NT2/D1 (cell line): Measurements from ENCODE around the gene CD7.
"Not testable (repeated sequence)": the region's sequence is repeated elsewhere in the genome, so short reads cannot be mapped to it uniquely, and the experiment has no call there.

Experiments used
- DNase-seq: peaks from one replicate; pipeline ENCODE4 v3.0.0-alpha.2; 2011; ENCODE audit warnings: low read depth, low spot score
- H3K27me3 ChIP-seq: 2 replicates; pipeline ENCODE4 v1.6.0; 2011; ENCODE audit warnings: mild to moderate bottlenecking; ENCODE audit not compliant: insufficient read length, insufficient read depth
- H3K36me3 ChIP-seq: 2 replicates; pipeline ENCODE4 v1.6.1; 2011; ENCODE audit warnings: mild to moderate bottlenecking, low read length, mixed read lengths; ENCODE audit not compliant: insufficient read depth, insufficient read length
- H3K4me1 ChIP-seq: 2 replicates; pipeline ENCODE4 v1.5.1; 2011; ENCODE audit not compliant: insufficient read depth, insufficient read length
- H3K4me3 ChIP-seq: 2 replicates; pipeline ENCODE4 v1.5.1; 2011; ENCODE audit warnings: low read depth; ENCODE audit not compliant: insufficient read length
- H3K9ac ChIP-seq: 2 replicates; pipeline ENCODE4 v1.6.0; 2011; ENCODE audit warnings: low read depth; ENCODE audit not compliant: insufficient read length
- H3K9me3 ChIP-seq: 2 replicates; pipeline ENCODE4 v1.5.1; 2011; ENCODE audit warnings: mild to moderate bottlenecking, low read length; ENCODE audit not compliant: insufficient read depth
- SUZ12 ChIP-seq: IDR thresholded peaks from 2 replicates; pipeline ENCODE4 v1.6.1; 2011; ENCODE audit not compliant: insufficient read length, insufficient read depth; ENCODE audit errors: extremely low read depth
- YY1 ChIP-seq: IDR thresholded peaks from 2 replicates; pipeline ENCODE4 v1.6.1; 2011; ENCODE audit not compliant: insufficient read length, insufficient read depth
- ZNF274 ChIP-seq: IDR thresholded peaks from 2 replicates; pipeline ENCODE4 v1.6.1; 2011; ENCODE audit warnings: mild to moderate bottlenecking, low read depth, low read length

The CD7 gene

DNA sequence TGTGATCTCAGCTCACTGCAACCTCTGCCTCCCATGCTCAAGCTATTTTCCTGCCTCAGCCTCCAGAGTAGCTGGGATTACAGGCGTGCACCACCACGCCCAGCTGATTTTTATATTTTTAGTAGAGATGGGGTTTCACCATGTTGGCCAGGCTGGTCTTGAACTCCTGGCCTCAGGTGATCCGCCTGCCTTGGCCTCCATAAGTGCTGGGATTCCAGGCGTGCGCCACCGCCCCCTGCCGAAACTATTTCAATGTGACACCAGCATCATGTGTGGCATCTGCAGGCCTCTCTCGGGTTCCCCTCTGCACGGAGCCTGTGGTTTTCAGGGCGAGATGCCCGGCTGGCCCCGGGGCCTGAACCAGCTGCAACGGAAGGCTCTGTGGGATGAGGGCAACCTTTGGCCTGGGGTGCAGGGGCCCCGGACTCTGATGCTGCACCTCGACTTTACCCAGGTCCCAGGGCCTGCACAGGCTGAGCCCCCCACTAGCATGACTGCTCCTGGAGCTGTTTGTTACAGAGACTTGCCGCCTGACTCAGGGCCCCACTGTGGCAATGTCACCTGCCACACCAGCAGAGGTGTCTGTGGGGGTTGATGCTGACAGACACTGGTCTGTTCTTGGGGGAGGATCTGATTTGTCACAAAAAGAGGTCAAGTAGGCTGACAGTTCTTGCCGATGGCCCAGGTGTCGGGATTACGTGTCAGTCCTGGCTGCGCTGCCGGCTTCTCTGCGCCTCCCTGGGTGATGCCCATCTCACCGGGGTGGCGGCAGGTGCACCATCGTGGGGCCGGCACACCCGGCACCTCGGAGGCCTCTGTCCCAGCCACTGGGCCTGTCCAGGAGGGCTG, 33.0 kb upstream of the CD7 start:
- Histone ChIP-seq H3K27me3 (peaks cover 3% of the 10 kb centered on the region), H3K4me3 (no peak overlapping the region), H3K9ac (peak overlapping the region; percentile 10), H3K9me3 (no peaks in the 10 kb centered on the region), H3K4me1 (peaks cover 18% of the 10 kb centered on the region), H3K36me3 (no peaks in the 10 kb centered on the region)
- no peak for TF ChIP-seq YY1
- DNase-seq: no peak

DNA sequence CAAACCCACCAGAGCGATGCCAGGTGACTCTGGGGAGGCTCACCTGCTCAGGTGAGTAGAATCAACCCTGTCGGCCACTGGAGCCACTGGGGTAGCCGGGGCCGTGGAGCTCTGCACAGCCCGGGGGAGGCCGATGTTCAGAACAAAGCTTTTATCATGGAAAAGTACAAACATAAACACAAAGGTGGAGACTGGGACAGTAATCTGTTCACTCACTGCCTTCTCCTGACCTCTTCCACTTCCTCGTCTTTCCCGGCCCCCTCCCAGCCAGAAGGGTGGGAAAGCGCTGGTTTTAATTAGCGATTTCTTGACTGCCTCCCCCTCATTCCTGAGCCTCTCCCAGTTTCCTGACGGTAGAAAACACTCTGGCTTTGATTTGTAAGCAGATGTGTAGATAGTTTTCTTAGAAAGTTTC, 31.9 kb upstream of the CD7 start:
- no peaks in the 10 kb centered on the region for H3K36me3 ChIP-seq
- TF ChIP-seq YY1 (no peak), SUZ12 (no peak)
- H3K27me3 ChIP-seq: no peaks in the 10 kb centered on the region
- no peak overlapping the region for H3K4me3 ChIP-seq
- H3K9ac ChIP-seq: no peak overlapping the region
- peaks cover 22% of the 10 kb centered on the region for H3K4me1 ChIP-seq
- no peak for DNase-seq
- H3K9me3 ChIP-seq: no peaks in the 10 kb centered on the region

DNA sequence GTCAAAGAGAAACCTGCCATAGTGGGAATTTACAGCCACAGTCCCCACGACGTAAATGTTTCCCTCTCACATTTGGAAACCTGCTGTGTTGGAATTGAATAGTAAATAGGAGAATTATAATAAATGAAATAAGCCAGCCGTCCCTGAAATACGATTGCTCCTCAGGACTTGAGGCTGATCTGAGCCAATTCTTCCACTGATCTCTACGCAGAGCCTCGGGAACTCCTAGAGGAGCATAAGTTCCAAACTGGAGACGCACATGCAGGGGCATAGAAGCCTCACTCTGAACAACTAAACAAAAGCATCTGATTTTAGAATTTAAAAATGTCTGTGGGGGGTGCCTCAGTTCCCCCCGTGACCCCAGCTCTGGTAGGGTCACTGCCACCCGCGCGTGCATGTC, 31.5 kb upstream of the CD7 start:
- Histone ChIP-seq H3K36me3 (no peaks in the 10 kb centered on the region), H3K9ac (no peak overlapping the region), H3K4me1 (peaks cover 23% of the 10 kb centered on the region), H3K27me3 (no peaks in the 10 kb centered on the region), H3K9me3 (no peaks in the 10 kb centered on the region), H3K4me3 (no peak overlapping the region)
- TF ChIP-seq SUZ12 (no peak), ZNF274 (no peak), YY1 (no peak)
- DNase-seq: no peak

DNA sequence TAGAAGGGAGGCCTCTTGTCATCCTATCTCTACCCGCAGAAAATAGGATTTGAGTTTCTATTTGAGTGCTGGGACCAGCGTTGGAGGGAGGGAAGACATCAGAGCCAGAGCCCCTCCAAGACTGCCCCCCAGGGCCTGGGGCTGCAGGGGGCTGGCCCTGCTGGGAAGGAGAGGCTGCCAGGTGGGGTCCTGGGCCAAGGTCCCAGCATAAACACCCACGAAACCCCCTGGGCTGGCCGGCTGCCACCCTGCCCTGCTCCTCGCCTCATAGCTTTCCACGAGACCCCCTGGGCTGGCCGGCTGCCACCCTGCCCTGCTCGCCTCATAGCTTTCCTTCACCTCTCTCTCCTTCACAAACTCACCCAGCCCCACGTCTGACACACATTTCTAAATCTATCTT, 31.0 kb upstream of the CD7 start:
- TF ChIP-seq ZNF274: no peak
- no peak for TF ChIP-seq SUZ12
- TF ChIP-seq YY1: no peak
- Histone ChIP-seq H3K4me1 (peaks cover 23% of the 10 kb centered on the region), H3K9me3 (no peaks in the 10 kb centered on the region), H3K36me3 (no peaks in the 10 kb centered on the region), H3K27me3 (no peaks in the 10 kb centered on the region), H3K9ac (no peak overlapping the region), H3K4me3 (no peak overlapping the region)
- no peak for DNase-seq

DNA sequence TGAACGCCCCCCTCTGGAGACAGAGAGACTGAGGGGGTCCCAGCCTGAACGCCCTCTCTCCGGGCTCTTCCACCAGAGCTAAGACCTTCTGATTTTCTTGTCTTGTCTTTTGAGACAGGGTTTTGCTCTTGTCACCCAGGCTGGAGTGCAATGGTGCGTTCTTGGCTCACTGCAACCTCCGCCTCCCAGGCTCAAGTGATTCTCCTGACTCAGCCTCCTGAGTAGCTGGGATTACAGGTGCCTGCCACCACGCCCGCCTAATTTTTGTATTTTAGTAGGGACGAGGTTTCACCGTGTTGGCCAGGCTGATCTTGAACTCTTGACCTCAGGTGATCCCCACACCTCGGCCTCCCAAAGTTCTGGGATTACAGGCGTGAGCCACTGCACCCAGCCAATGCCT, 30.6 kb upstream of the CD7 start:
- H3K9me3 ChIP-seq, DNase-seq, H3K4me3 ChIP-seq, H3K36me3 ChIP-seq, H3K9ac ChIP-seq, H3K27me3 ChIP-seq: not testable (repeated sequence)
- H3K4me1 ChIP-seq: peaks cover 23% of the 10 kb centered on the region

DNA sequence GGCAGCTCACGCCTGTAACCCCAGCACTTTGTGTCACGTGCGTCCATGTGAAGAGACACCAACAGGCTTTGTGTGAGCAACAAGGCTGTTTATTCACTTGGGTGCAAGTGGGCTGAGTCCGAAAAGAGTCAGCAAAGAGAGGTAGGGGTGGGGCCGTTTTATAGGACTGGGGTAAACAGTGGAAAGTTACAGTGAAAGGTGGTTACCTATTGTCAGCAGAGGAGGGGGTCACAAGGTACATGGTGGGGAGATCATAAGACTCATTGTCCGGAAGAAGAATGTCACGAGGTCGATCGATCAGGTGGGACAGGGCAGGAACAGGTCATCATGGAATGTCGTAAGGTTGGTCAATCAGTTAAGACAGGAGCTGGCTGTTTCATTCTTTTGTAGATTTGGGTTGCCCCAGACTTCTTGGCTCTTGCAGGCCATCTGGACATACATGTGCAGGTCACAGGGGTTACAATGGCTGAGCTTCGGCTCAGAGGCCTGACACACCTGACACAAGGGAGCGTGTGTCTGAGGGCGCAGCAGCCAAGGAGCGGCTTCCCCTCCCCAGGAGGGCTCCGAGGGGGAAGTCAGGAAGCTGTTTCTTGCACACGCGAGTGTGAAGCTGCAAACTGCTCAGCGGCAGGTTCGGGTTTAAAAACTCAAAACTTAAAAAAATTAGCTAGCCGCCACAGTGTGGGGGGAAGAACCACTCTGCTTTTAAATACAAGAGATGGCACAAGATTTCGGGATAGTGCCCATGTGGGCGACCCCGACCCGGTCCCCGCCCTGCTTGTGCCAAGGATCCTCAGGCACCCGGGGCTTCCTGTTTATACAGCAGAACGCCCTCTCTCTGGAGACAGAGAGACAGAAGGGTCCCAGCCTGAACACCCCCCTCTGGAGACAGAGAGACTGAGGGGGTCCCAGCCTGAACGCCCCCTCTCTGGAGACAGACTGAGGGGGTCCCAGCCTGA, 29.2 kb upstream of the CD7 start:
- H3K36me3 ChIP-seq: no peaks in the 10 kb centered on the region
- TF ChIP-seq YY1 (no peak), ZNF274 (no peak), SUZ12 (no peak)
- peaks cover 19% of the 10 kb centered on the region for H3K4me1 ChIP-seq
- H3K9me3 ChIP-seq: no peaks in the 10 kb centered on the region
- H3K27me3 ChIP-seq: peaks cover 6% of the 10 kb centered on the region
- DNase-seq: no peak
- no peak overlapping the region for H3K4me3 ChIP-seq
- H3K9ac ChIP-seq: no peak overlapping the region

DNA sequence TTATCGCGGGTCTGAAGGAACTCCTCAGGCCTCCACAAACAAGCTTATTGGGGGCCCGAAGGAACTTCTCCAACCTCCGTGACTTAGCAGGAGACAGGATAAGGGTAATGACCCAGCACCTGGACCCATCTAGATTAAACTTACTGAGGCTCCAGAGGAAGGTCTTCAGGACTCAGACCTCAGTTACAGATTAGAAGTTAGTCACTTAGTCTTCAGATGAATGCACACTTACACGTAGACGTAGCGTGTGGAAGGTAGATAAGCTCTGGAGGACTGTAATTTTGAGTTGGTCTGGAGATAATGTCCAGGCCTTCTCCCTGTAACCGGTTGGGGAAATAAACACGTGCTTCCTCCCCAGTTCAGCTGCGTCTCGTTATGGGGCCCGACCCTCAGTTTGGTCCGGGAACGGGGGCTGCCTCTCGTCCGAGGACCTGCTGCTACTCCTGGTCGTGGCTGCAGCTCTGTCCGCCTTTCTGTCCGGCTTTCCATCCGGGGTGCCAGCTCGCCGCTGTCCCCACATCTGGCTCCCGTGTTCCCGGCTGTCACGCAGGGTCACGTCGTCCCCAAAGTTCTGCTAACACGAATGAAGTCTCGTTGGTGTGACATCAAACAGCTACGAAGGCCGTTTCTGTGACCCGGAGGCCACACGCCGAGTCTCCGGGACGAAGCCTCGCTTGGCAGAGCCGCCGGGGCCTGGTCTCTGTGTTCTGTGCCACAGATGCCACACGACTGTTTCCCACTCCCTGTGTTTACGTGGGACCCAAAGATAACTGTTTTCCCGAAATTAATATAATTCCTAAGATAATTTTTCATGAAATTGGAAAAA, 28.0 kb upstream of the CD7 start:
- Histone ChIP-seq H3K27me3 (peaks cover 6% of the 10 kb centered on the region), H3K4me3 (no peak overlapping the region), H3K9me3 (peaks cover 9% of the 10 kb centered on the region; the same call in 1 of the 2 replicates), H3K9ac (no peak overlapping the region), H3K36me3 (no peaks in the 10 kb centered on the region), H3K4me1 (peaks cover 13% of the 10 kb centered on the region)
- no peak for TF ChIP-seq SUZ12
- TF ChIP-seq ZNF274: no peak
- TF ChIP-seq YY1: no peak
- no peak for DNase-seq
